Cardiac fibroblast (primary cell): Measurements from ENCODE around the gene REN.

ENCODE experiments used
- DNase-seq, 2 donors: peaks; one replicate each; pipeline versions ENCODE4 v3.0.0 to v3.0.0-alpha.2; 2010; ENCODE audit warnings: low read depth in 2 of 2
- H3K4me3 ChIP-seq, 2 donors: replicated peaks in 1 of 2; 1 replicate in 1 of 2; 2 replicates in 1 of 2; pipeline ENCODE4 v1.5.1; 2011; ENCODE audit warnings: low read depth in 2 of 2, low read length in 2 of 2, mild to moderate bottlenecking in 2 of 2, moderate library complexity in 1 of 2
- TF ChIP-seq, protein P1 (sequence below): IDR thresholded peaks from one replicate; pipeline ENCODE4 v1.5.1; 2011; ENCODE audit warnings: low read depth, mild to moderate bottlenecking, low read length, inconsistent platforms

Gene REN

DNA sequence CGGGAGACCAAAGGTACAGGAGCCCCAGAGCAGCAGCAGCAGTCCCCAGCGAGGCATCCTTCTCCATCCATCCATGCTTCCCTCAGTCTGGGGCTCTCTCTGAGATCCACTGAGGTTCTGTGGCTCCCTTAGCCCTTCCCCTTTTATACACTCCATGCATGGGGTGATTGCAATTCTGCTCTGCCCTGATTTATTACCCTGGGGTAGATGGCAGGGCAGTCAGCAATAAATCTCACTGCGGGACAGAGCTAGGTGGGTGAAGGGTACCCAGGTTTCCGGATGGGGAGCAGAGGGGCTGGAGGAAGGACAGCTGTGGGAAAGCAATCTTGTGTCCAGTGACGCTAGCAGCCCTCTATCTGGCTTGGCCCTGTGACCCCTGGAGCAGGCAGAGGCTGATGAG is at the start of gene REN:
REN (minus strand) TSS at position 119 of the 400 bp plus-strand sequence; CDS start at position 75, 44 bp downstream.
- no peak within 1 kb of the TSS for H3K4me3 ChIP-seq

DNA sequence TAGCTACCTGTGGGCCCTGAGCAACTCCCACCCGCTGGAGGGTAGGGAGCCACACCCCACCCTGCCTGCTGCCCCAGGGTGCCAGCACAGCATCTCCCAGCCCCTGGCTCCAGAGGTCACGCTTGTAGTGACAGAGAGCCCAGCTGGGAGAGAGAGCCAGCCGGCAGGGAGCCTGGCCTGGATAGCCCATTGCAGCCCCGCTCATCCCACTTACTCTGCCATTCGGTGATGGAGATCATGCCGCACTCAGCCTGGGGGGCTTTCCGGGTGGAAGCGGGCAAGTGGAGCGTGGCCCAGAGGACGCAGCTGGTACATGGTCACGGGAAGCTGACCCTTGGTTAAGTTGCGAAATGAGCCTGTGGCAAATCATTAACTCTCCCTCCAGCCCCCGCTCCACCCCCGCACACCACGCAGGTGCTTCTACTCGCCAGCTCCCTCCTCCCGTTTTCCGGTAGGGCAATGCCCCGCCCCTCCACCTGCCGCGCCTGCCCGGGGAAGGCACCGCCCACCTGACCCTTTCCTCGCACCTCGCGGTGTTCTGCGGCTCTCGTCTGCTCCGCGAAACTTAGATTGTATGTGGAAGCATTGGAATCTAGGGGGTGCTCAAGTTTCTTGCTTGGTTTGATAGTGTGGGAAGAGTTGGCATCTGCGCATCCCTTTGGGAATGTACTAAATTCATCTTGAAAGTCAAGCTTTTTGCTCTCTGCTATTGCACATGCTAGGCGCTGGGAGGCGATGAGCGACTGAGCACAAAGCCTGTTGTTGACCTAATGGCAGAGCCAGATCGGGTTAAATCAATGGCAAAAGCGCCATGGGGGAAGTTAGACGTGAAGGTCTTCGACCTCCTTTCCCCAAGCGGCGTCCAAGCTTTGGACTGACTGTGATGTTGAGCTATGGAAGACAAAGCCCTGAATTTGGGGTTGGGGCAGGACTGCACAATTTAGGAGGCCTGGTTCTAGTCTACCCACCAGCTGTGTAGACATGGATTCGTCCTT is 47.8 kb upstream of the REN start, which contains the start of gene GOLT1A:
GOLT1A (minus strand) TSS at position 321 of the 995 bp plus-strand sequence; CDS start at position 239, 82 bp downstream.
- TF ChIP-seq, protein P1, sequence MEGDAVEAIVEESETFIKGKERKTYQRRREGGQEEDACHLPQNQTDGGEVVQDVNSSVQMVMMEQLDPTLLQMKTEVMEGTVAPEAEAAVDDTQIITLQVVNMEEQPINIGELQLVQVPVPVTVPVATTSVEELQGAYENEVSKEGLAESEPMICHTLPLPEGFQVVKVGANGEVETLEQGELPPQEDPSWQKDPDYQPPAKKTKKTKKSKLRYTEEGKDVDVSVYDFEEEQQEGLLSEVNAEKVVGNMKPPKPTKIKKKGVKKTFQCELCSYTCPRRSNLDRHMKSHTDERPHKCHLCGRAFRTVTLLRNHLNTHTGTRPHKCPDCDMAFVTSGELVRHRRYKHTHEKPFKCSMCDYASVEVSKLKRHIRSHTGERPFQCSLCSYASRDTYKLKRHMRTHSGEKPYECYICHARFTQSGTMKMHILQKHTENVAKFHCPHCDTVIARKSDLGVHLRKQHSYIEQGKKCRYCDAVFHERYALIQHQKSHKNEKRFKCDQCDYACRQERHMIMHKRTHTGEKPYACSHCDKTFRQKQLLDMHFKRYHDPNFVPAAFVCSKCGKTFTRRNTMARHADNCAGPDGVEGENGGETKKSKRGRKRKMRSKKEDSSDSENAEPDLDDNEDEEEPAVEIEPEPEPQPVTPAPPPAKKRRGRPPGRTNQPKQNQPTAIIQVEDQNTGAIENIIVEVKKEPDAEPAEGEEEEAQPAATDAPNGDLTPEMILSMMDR: peak; percentile 82
- peak; percentile 72 to 88 for DNase-seq
- no peak within 1 kb of the TSS for H3K4me3 ChIP-seq

More for the DNA sequence above, at the start of gene REN:
- TF ChIP-seq, protein P1: no peak
- DNase-seq: no peak

GRCh38 chr1:204212715-204213114 is 46.6 kb upstream of the REN start:
- H3K4me3 ChIP-seq: no peak overlapping the region
- TF ChIP-seq, protein P1: no peak
- DNase-seq: no peak

DNA sequence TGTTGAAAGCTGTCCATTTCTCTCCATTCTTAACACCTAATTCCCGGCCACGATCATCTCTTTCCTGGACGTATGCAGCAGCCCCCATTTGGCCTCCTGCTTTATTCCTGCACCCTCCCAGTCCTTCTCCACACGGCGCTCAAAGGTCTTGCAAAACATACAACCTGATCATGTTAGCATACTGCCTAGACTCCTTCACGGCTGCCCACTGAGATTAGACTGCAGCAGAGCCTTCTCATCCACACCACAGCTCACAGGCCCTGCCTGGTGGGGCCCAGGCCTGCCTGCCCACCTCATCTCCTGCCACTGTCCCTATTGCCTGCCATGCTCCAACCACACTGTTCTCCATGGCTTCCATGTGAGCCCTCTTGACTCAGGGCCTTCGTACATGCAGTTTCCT is 44.9 kb upstream of the REN start:
- TF ChIP-seq, protein P1: no peak
- DNase-seq: no peak
- H3K4me3 ChIP-seq: no peak overlapping the region

- peak; percentile 36 for DNase-seq
- H3K4me3 ChIP-seq: no peak overlapping the region
- TF ChIP-seq, protein P1: peak; percentile 95
Observed at GRCh38 chr1:204207136-204207616, 41.0 kb upstream of the REN start.

DNA sequence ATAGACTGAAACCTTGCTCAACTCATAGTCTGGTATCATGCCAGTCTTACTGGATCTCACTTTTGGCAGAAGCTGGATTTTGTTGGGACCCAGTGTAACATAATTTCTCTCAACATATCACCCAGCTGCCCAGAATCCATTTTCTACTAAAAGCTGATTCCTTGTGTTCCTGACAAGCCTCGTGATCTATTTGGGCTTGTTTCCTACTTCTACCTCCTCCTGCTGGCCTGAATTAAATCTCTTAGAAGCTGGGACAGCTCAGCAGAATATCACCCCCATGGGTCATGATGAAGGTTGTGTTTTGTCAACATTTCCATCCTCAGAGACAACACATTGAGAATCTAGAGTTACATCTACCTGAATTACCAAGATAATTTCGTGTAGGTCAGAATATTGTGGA is 40.0 kb upstream of the REN start:
- no peak overlapping the region for H3K4me3 ChIP-seq
- TF ChIP-seq, protein P1: peak; percentile 17
- DNase-seq: peak; percentile 33 to 49
